Muscle of arm (tissue), 12 donors: Measurements from ENCODE around the gene LRRC3C. TPM values are rescaled to one million over a fixed set of nuclear protein-coding genes. Genes with fewer than 3 reads are reported as not detected.

Source experiments
- DNase-seq: peaks from one replicate; pipeline ENCODE4 v3.0.0-alpha.2; 2013
- polyA plus RNA-seq, 12 donors: library from polyadenylated mRNA; unstranded; fragments of 120-200 nt; gene quantifications; one replicate each; pipeline ENCODE4 v1.2.1, GENCODE V29; 2013; ENCODE audit not compliant: insufficient read length in 12 of 12

LRRC3C gene
- polyA plus RNA-seq, 12 donors, result 0.19 TPM; not detected in 11

- no peak for DNase-seq
These were observed 3.5 kb upstream of the LRRC3C start for GRCh38 chr17:39923836-39924690.

DNA sequence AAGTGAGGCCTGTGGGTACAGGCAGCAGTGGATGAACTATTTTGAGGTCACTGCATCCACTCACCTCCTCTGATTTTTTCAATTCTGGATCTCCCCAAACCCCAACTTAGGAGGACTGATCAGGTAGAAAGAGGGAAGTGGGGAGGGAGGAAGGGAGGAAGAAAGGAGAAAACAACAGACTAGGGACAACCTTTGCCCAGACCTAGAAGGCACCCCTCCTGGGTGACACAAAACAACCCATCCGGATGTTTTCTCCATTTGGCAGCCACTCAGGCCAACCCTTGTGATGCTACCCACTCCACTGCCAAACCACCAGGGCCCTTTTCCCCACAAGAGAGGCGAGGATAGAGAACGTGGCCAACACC is 2.9 kb upstream of the LRRC3C start:
- no peak for DNase-seq

DNA sequence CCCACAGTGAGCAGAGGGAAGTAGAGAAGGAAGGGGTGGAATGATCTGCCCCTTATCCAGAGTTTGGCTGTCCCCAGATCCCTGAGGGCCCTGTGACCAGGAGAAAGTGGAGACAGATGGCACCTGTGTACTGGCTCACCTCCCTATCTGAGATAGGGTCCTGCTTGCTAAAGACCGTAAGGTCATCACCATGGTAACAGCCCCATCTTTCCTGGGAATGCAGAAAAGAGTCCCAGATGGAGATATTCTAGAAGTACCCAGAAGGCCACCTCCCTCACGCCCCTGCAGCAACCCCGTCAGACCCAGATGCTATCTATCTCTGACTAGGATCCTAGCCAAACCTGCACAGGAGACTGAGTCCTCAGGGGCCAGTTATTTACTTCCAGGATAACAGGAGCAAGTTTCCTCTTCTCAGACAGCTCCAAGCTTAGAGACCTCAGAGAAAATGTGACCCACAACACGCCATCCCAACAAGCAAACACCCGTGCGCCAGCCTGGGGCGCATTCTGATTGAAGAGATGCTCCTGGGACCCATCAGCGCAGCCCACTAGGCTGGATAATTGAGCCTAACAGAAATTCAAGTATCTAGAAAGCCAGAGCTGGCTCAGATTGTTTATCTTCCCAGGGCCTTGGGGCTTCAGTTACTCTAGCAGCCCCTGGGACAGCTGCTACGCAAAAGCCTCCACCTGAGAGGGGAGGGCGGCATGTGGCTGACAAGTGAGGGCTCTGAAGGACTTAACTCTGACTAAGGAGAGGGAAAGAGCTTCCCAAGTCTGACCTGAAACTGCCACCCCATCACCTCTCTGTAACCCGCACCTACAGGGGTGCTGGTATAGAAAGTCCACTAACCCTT is 2.0 kb upstream of the LRRC3C start:
- no peak for DNase-seq

DNA sequence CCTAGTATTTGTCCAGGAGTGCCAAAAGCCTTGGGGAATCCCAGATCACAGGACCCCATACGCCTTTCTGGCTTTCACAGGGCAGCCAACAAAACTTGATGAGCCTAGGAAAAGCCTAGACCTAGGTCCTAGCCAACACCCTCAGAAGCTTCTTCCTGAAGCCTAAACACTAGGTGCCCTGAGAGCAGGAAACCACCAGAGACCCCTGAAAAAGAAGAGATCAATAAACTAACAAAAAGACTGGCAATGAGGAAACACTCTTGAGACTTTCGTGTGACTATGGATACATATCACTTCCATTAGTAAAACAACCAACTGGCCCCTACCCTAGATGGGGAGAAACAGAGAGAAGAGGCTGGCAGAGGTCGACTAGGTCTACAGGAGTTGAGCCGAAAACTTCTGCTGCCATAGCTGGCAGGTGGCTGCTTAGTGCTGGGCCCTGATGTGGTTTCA is 1.4 kb upstream of the LRRC3C start:
- no peak for DNase-seq

GRCh38 chr17:39926588-39927100 is 888 bp upstream of the LRRC3C start:
- DNase-seq, result peak; percentile 45

DNA sequence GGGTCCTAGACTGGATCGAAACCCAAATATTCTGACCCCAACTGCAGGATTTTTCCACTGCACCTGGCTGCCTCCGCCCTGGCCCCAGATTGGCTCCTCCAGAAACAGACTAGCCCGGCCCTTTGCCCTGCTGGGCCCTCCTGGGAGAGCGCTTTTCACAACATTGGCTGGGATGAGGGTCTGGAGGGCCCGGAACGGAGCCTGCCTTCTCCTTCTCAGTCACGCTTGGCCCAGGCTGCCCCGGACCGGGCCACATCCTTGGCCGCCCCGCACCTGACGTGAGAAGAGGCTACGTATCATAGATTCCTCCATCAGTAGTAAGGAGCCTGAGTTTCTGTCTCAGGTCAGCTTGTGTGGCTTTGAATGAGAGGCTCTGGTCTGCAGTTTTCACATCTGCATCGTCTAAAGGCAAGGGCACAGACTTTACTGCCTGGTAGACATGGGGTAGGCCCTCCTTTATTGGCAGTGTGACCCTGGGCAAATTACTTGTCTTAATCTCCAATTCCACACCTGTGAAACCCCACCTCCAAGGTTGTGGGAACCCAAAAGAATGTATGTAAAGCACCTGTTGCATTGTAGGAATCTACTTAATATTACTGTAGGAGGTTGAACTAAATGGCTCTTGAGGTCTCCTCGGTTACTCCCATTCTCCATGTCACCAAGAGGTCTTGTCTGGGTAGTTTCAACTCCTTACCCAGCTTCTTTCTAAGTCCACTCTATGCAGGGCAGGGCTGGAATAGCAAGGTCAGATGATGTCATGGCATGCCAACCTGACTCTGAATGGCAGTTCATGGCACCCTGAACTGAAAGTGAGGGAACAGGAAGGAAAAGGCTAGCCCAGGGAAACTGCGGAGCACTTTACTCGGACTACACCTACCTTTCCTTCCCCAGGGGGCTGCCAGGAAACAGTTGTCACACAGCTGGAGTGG is 661 bp downstream of the LRRC3C start:
- DNase-seq, result no peak

GRCh38 chr17:39928858-39929645 is 1.5 kb downstream of the LRRC3C start:
- DNase-seq, result no peak

DNA sequence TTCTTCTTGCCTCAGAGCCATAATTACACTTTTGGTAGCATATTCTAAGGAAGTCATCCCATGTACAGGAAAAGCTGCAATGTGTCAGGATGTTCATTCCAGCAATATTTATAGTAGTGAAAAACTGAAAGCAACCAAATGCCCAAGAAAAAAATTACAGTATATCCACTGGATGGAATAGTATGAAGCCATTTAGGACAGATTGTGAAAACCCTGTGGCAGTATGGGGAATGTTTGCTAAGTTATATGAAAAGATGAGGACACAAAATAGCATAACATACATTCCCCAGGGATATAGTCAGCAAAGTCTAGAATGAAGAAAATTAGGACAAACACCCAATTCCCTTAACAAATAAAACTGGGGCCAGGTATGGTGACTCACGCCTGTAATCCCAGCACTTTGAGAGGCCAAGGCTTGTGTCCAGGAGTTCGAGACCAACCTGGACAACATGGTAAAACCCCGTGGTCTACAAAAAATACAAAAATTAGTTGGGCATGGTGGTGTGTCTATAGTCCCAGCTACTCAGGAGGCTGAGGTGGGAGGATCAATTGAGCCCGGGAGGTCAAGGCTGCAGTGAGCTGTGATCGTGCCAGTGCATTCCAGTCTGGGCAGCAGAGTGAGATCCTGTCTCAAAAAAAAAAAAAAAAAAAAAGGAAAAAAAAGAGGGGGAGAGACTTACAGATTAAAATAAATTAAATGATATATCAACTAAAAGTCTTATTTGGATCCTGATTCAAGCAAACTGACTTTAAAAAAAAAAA is 2.3 kb downstream of the LRRC3C start:
- no peak for DNase-seq

GRCh38 chr17:39933912-39934311 is 6.4 kb downstream of the LRRC3C start:
- DNase-seq, result no peak

GRCh38 chr17:39934324-39934723 is 6.8 kb downstream of the LRRC3C start:
- DNase-seq, result no peak

DNA sequence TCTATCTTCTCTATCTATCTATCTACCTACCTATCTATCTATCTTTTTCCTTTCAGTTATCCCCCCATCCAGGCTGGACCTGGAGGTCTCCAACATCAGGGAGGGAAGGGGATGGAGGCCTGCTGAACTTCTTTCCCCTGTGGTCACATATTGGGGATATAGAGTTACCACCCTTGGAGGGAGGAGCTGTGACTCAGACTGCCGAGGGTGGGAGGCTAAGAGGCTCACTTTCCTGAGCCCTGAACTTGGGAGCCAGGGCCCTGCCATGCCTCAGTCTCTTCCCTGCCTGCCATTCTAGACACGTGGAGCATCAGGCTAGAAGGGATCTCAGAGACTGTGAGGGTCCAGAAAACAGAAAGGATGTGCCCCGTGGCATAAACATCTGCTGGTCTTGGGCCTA is 8.4 kb downstream of the LRRC3C start:
- DNase-seq, result no peak

- DNase-seq, result no peak
These were observed 9.9 kb downstream of the LRRC3C start for GRCh38 chr17:39937447-39937846.

- DNase-seq, result no peak
These were observed 10.8 kb downstream of the LRRC3C start for GRCh38 chr17:39938140-39938869.

GRCh38 chr17:39939106-39939505 is 11.6 kb downstream of the LRRC3C start:
- DNase-seq, result no peak

DNA sequence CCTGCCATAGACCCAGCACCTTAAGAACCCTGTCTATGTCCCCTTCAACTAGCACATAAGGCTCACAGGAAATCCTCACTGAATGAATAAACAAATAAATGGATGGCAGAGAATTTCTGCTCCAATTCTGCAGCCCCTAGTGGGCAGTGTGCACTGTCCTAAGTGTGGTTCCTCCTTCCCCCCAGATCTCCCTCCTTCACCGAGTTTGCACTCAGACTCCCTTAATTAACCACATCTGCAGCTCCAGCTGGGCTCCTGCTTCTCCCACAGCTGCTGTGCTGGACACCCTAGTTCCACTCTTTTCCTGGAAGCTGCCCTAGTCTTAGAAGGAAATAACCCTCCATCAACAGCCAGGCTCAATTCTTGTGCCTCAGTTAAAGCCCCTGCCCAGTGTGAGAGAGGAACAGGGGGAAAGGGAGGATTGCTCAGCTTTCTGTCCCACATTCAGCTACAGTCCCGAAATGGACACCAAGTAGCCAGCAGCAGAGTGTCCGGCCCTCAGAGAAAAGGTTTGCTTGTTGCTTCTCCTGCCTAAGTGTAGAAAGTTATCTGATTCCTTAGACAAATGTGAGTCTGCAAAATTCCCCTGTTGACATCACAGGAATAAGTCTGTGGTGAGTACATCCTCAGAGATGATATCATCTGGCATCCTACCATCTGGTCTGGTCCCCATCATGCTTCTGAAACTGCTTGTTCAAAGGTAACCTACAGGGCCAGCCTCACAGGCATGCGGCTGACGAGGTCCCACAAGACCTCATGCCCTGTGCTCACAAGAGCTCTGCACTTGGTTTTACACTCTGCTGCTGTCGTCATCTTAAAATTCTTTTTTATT is 12.3 kb downstream of the LRRC3C start:
- DNase-seq, result peak; percentile 74

DNA sequence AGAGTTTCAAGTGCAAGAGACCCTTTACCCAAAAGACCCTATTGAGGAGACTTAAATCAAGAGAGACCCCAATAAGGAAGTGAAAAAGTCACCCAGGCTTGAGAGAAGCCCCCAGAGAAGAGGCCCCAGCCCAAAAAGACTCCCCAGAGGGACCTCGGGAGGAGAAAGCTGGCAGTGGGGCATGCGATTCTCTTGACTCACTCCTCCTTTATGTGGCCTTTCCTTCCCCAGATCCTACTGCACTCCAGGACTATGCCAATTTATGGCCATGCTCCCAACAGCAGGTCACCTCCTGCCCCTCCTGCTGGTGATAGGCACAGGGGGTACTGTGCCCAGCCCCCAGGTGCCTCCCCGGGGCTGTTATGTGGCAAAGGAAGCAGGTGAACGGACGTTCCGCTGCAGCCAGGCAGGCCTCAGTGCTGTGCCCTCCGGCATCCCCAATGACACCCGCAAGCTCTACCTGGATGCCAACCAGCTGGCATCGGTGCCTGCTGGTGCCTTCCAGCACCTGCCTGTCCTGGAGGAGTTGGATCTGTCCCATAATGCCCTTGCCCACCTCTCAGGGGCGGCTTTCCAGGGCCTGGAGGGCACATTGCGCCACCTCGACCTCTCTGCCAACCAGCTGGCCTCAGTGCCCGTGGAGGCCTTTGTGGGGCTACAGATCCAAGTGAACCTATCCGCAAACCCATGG is 16.3 kb downstream of the LRRC3C start:
- no peak for DNase-seq

DNA sequence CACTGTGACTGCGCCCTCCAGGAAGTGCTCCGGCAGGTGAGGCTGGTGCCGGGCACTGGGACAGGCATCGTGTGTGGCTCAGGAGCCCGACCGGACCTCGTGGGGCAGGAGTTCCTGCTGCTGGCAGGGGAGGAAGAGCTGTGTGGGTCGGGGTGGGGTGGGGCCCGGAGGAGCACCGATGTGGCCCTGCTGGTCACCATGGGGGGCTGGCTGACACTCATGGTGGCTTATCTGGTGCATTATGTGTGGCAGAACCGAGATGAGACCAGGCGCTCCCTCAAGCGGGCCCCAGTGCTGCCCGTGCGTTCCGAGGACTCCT is 16.8 kb downstream of the LRRC3C start:
- no peak for DNase-seq
